CD8-positive, alpha-beta memory T cell (primary cell): Measurements from ENCODE around the gene CACNA2D2. TPM values are rescaled to one million over a fixed set of nuclear protein-coding genes. Genes with fewer than 3 reads are reported as not detected.
A peak's percentile ranks its signal among the peaks of the same experiment; 100 is the strongest.

Source experiments
- CTCF ChIA-PET: fragments of 350-600 bp; sonication (Branson Sonifier 250); formaldehyde crosslinking; loops from one replicate; lab custom pipeline; 2021; ENCODE audit warnings: antibody characterized with exemption; lab: Charles Lee
- POLR2A ChIA-PET: fragments of 350-600 bp; sonication (Branson Sonifier 250); formaldehyde crosslinking; loops from one replicate; lab custom pipeline; 2021; ENCODE audit warnings: antibody characterized with exemption; lab: Charles Lee
- DNase-seq, 5 donors: peaks; one replicate each; pipeline versions ENCODE4 v3.0.0 to v3.0.0-alpha.2; 2020 to 2022; ENCODE audit warnings: mixed read lengths in 1 of 5
- H3K27ac ChIP-seq: one replicate; pipeline ENCODE4 v1.7.0; 2013; ENCODE audit warnings: low read depth, mild to moderate bottlenecking, low read length, moderate library complexity
- H3K27me3 ChIP-seq: 2 replicates; pipeline ENCODE4 v1.7.0; 2013; ENCODE audit warnings: low read length, mild to moderate bottlenecking; ENCODE audit not compliant: insufficient read depth, poor library complexity, severe bottlenecking
- H3K36me3 ChIP-seq: 2 replicates; pipeline ENCODE4 v1.7.0; 2013; ENCODE audit warnings: mild to moderate bottlenecking, low read length, moderate library complexity; ENCODE audit not compliant: insufficient read depth
- H3K4me1 ChIP-seq: 2 replicates; pipeline ENCODE4 v1.7.0; 2013; ENCODE audit warnings: mild to moderate bottlenecking, low read length, moderate library complexity; ENCODE audit not compliant: insufficient read depth
- H3K4me3 ChIP-seq: 2 replicates; pipeline ENCODE4 v1.7.0; 2013; ENCODE audit warnings: mild to moderate bottlenecking, low read length
- H3K9me3 ChIP-seq: 2 replicates; pipeline ENCODE4 v1.7.0; 2013; ENCODE audit warnings: mild to moderate bottlenecking, low read length
- H3K27ac Mint-ChIP-seq, 8 donors: one replicate each; pipeline ENCODE4 v1.8.0; 2020 to 2021; ENCODE audit warnings: mixed read lengths in 8 of 8, mild to moderate bottlenecking in 6 of 8, inconsistent platforms in 3 of 8, moderate library complexity in 3 of 8
- H3K27me3 Mint-ChIP-seq, 2 donors: one replicate each; pipeline ENCODE4 v1.8.0; 2020 to 2021; ENCODE audit warnings: mixed read lengths in 2 of 2, mild to moderate bottlenecking in 1 of 2, moderate library complexity in 1 of 2
- H3K36me3 Mint-ChIP-seq, 3 donors: one replicate each; pipeline ENCODE4 v1.8.0; 2020 to 2021; ENCODE audit warnings: mixed read lengths in 3 of 3, inconsistent platforms in 1 of 3, mild to moderate bottlenecking in 1 of 3
- H3K4me1 Mint-ChIP-seq, 3 donors: one replicate each; pipeline ENCODE4 v1.8.0; 2020 to 2021; ENCODE audit warnings: mixed read lengths in 3 of 3, inconsistent platforms in 1 of 3, mild to moderate bottlenecking in 1 of 3
- H3K4me3 Mint-ChIP-seq, 7 donors: one replicate each; pipeline ENCODE4 v1.8.0; 2020 to 2021; ENCODE audit warnings: mixed read lengths in 7 of 7, mild to moderate bottlenecking in 6 of 7, moderate library complexity in 4 of 7, inconsistent platforms in 2 of 7
- H3K9me3 Mint-ChIP-seq, 5 donors: one replicate each; pipeline ENCODE4 v1.8.0; 2020 to 2022; ENCODE audit warnings: mixed read lengths in 5 of 5, mild to moderate bottlenecking in 3 of 5, moderate library complexity in 2 of 5, inconsistent platforms in 1 of 5
- polyA plus RNA-seq: library from polyadenylated mRNA; unstranded; fragments of 300-500 nt; fragmentation: Illumina TruSeq; gene quantifications from one replicate; pipeline ENCODE4 v1.2.3, GENCODE V29; 2021
- total RNA-seq, 2 experiments: library from RNA; stranded (reverse); gene quantifications; one replicate each; pipeline ENCODE4 v1.2.3, GENCODE V29; 2021

Gene CACNA2D2
- total and polyA plus RNA-seq, 3 experiments from 2014 or later, result 0.73 to 2.6 (median 1.1) TPM

DNA sequence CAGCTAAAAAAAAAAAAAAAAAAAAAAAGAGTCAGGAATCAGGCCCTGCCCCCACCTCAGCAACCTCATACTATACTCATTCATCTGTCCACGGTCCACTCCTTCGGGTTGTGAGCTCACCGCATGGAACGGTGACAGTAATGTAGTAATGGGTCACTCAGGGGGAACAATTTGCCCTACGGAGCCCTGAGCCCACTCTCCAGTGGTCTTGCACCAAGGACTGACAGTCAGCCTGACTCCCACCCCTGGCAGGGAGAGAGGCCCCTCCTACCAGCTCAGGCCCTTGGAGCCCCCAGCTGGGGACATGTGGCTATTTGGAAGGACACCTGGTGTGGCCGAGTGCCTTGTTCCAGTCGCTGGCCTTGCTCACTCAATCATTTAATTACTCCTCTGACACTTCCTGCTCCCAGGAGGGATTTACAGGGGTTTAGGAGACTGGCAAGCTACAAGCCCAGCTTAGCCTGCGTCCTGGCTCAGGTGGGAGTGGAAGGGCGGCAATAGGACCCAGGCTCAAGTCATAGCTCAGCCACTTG, 19.9 kb upstream of the CACNA2D2 start:
- CTCF ChIA-PET, result interaction anchor here (0.7 to 1.9 kb wide), 5 partner anchors 16 to 174 kb away, joined by 3 to 8 read pairs (median 4); no protein-coding TSS in a partner anchor

GRCh38 chr3:50521572-50521971, 18.1 kb upstream of the CACNA2D2 start:
- no peak overlapping the region for H3K4me3 Mint-ChIP-seq
- no peak overlapping the region for H3K27ac ChIP-seq
- DNase-seq, result no peak
- peaks cover 6 to 10% (median 6%) of the 10 kb centered on the region in 3 donors for H3K4me1 Mint-ChIP-seq
- H3K9me3 ChIP-seq, result no peaks in the 10 kb centered on the region
- no peaks in the 10 kb centered on the region for H3K36me3 ChIP-seq
- H3K4me3 ChIP-seq, result no peak overlapping the region
- no peak overlapping the region for H3K27ac Mint-ChIP-seq
- H3K4me1 ChIP-seq, result no peaks in the 10 kb centered on the region
- H3K27me3 ChIP-seq, result no peaks in the 10 kb centered on the region
- CTCF ChIA-PET, result interaction anchor here (1.1 to 1.5 kb wide), 3 partner anchors 51 to 93 kb away, joined by 3 to 5 read pairs (median 3); no protein-coding TSS in a partner anchor
- H3K27me3 Mint-ChIP-seq, result peaks cover 3 to 10% of the 10 kb centered on the region in 2 donors
- POLR2A ChIA-PET, result no interaction called here
- H3K9me3 Mint-ChIP-seq, result no peaks in the 10 kb centered on the region
- no peaks in the 10 kb centered on the region for H3K36me3 Mint-ChIP-seq

More for the DNA sequence above, 19.9 kb upstream of the CACNA2D2 start:
- no peak for DNase-seq
- no peaks in the 10 kb centered on the region for H3K4me1 ChIP-seq
- no peaks in the 10 kb centered on the region for H3K27me3 ChIP-seq
- POLR2A ChIA-PET, result no interaction called here
- no peaks in the 10 kb centered on the region for H3K9me3 Mint-ChIP-seq
- H3K27ac Mint-ChIP-seq, result no peak overlapping the region
- no peak overlapping the region for H3K4me3 Mint-ChIP-seq
- no peaks in the 10 kb centered on the region for H3K36me3 ChIP-seq
- no peak overlapping the region for H3K4me3 ChIP-seq
- peaks cover 6 to 15% of the 10 kb centered on the region in 2 donors for H3K27me3 Mint-ChIP-seq
- no peaks in the 10 kb centered on the region for H3K9me3 ChIP-seq
- H3K36me3 Mint-ChIP-seq, result no peaks in the 10 kb centered on the region
- H3K27ac ChIP-seq, result no peak overlapping the region
- H3K4me1 Mint-ChIP-seq, result peaks cover 5 to 10% (median 6%) of the 10 kb centered on the region in 3 donors

DNA sequence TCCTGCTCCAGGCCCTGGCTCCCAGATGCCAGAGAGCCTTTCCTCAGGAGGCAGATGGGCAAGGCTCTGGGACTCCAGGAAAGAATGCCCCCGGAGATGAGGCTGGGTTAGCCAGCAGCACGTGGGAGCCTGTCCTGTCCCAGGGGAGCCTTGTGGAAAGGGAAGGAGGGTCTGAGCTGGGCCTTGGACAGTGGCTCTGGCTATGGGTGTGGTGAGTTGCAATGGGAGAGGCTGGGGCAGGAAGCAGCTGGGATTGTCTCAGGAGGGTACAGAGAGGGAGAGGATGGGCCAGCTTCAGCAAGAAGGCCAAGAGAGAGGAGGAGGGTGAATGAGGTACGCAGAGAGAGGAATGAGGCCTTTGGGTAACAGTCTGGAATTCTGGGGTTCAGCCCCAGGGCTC, 17.4 kb upstream of the CACNA2D2 start:
- Mint-ChIP-seq H3K9me3 (no peaks in the 10 kb centered on the region), H3K27ac (peak overlapping the region in 1 of 8 donors; percentile 78), H3K4me1 (peaks cover 6 to 10% (median 10%) of the 10 kb centered on the region in 3 donors), H3K27me3 (peaks cover 3 to 10% of the 10 kb centered on the region in 2 donors), H3K4me3 (no peak overlapping the region), H3K36me3 (no peaks in the 10 kb centered on the region)
- ChIA-PET POLR2A (no interaction called here), CTCF (interaction anchor here (1.4 kb wide), 1 partner anchor 52 kb away, joined by 3 read pairs; no protein-coding TSS in a partner anchor)
- Histone ChIP-seq H3K27ac (no peak overlapping the region), H3K36me3 (no peaks in the 10 kb centered on the region), H3K4me1 (no peaks in the 10 kb centered on the region), H3K4me3 (no peak overlapping the region), H3K9me3 (no peaks in the 10 kb centered on the region), H3K27me3 (no peaks in the 10 kb centered on the region)
- DNase-seq, result no peak

DNA sequence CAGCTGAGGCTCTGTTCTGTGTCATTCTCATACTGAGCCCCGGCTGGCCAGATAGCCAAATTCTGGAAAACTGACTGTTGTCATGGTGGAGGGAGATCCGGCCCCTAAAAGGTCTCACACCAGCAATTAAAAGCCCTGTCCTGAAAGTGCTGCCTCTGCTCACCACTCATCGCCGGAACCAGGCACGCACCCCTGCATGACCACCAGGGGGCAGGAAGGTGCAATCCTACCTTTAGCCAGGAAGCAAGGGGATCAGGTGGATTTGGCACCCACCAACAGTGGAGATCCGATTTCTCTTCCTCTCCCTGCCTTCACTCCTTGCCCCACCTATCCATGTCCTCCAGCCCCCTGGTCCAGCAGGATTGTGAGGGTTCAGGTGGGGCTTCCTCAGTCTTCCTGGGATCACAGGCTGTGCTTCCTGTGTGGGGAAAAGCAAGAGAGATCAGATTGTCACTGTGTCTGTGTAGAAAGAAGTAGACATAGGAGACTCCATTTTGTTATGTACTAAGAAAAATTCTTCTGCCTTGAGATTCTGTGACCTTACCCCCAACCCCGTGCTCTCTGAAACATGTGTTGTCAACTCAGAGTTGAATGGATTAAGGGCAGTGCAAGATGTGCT, 16.1 kb upstream of the CACNA2D2 start:
- H3K4me1 ChIP-seq, result no peaks in the 10 kb centered on the region
- no peak overlapping the region for H3K27ac ChIP-seq
- no peaks in the 10 kb centered on the region for H3K36me3 ChIP-seq
- H3K27ac Mint-ChIP-seq, result peak overlapping the region in 1 of 8 donors; percentile 51
- POLR2A ChIA-PET, result no interaction called here
- no peaks in the 10 kb centered on the region for H3K27me3 ChIP-seq
- no peaks in the 10 kb centered on the region for H3K36me3 Mint-ChIP-seq
- H3K9me3 Mint-ChIP-seq, result no peaks in the 10 kb centered on the region
- peaks cover 3 to 11% of the 10 kb centered on the region in 2 donors for H3K27me3 Mint-ChIP-seq
- CTCF ChIA-PET, result interaction anchor here (1.1 to 1.3 kb wide), 3 partner anchors 30 to 163 kb away, joined by 3 to 6 read pairs (median 3); no protein-coding TSS in a partner anchor
- peaks cover 6 to 14% (median 10%) of the 10 kb centered on the region in 3 donors for H3K4me1 Mint-ChIP-seq
- H3K4me3 Mint-ChIP-seq, result no peak overlapping the region
- DNase-seq, result peak; percentile 55 to 77 (median 63)
- H3K9me3 ChIP-seq, result no peaks in the 10 kb centered on the region
- no peak overlapping the region for H3K4me3 ChIP-seq

DNA sequence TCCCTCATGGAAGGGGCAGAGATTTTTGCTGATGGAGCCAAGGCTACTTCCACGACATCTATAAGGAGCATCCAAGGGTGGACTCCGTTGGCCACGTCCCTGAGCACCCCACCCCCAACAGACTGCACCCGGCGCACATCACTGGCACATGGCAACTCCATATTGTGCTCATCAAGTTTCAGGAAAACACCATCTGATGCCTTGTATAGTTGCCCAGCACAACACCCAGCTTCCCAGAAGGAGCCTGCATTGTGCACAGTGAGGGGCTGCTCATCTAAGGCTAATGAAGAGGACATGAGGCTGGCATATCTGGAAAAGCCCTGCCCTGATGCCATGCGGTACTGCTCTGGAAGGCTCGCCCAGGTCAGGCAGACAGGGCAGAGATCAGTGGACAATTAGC, 15.0 kb upstream of the CACNA2D2 start:
- no peaks in the 10 kb centered on the region for H3K9me3 Mint-ChIP-seq
- H3K27me3 Mint-ChIP-seq, result peaks cover 3 to 12% of the 10 kb centered on the region in 2 donors
- peak overlapping the region in 1 of 8 donors; percentile 78 for H3K27ac Mint-ChIP-seq
- H3K36me3 ChIP-seq, result no peaks in the 10 kb centered on the region
- CTCF ChIA-PET, result interaction anchor here (0.9 to 1.3 kb wide), 5 partner anchors 24 to 168 kb away, joined by 3 to 6 read pairs (median 3); partner anchors contain the start of genes CYB561D2 and NPRL2
- no peak overlapping the region for H3K4me3 ChIP-seq
- POLR2A ChIA-PET, result interaction anchor here (0.6 to 1.1 kb wide), 2 partner anchors 16 to 70 kb away, joined by 3 to 5 read pairs; no protein-coding TSS in a partner anchor
- no peak overlapping the region for H3K4me3 Mint-ChIP-seq
- H3K4me1 ChIP-seq, result no peaks in the 10 kb centered on the region
- no peak overlapping the region for H3K27ac ChIP-seq
- H3K36me3 Mint-ChIP-seq, result no peaks in the 10 kb centered on the region
- peaks cover 6 to 14% (median 10%) of the 10 kb centered on the region in 3 donors for H3K4me1 Mint-ChIP-seq
- no peak for DNase-seq
- no peaks in the 10 kb centered on the region for H3K9me3 ChIP-seq
- no peaks in the 10 kb centered on the region for H3K27me3 ChIP-seq

GRCh38 chr3:50517721-50518206, 14.3 kb upstream of the CACNA2D2 start:
- POLR2A ChIA-PET, result interaction anchor here (0.6 to 1.1 kb wide), 2 partner anchors 16 to 70 kb away, joined by 3 to 5 read pairs; no protein-coding TSS in a partner anchor
- Mint-ChIP-seq H3K36me3 (no peaks in the 10 kb centered on the region), H3K9me3 (no peaks in the 10 kb centered on the region), H3K4me1 (peaks cover 6 to 14% (median 10%) of the 10 kb centered on the region in 3 donors), H3K27me3 (peaks cover 3 to 11% of the 10 kb centered on the region in 2 donors), H3K4me3 (no peak overlapping the region), H3K27ac (no peak overlapping the region)
- Histone ChIP-seq H3K36me3 (no peaks in the 10 kb centered on the region), H3K4me3 (no peak overlapping the region), H3K9me3 (no peaks in the 10 kb centered on the region), H3K27ac (no peak overlapping the region), H3K27me3 (no peaks in the 10 kb centered on the region), H3K4me1 (no peaks in the 10 kb centered on the region)
- CTCF ChIA-PET, result interaction anchor here (1.3 to 2.3 kb wide), 3 partner anchors 24 to 161 kb away, joined by 3 to 9 read pairs (median 4); no protein-coding TSS in a partner anchor
- DNase-seq, result no peak

- Mint-ChIP-seq H3K9me3 (no peaks in the 10 kb centered on the region), H3K4me3 (no peak overlapping the region), H3K27ac (no peak overlapping the region), H3K27me3 (peaks cover 3 to 10% of the 10 kb centered on the region in 2 donors), H3K4me1 (peaks cover 6 to 14% (median 10%) of the 10 kb centered on the region in 3 donors), H3K36me3 (no peaks in the 10 kb centered on the region)
- no peaks in the 10 kb centered on the region for H3K9me3 ChIP-seq
- POLR2A ChIA-PET, result no interaction called here
- H3K4me1 ChIP-seq, result no peaks in the 10 kb centered on the region
- H3K27ac ChIP-seq, result no peak overlapping the region
- DNase-seq, result no peak
- no peaks in the 10 kb centered on the region for H3K27me3 ChIP-seq
- CTCF ChIA-PET, result interaction anchor here (1.1 to 2.3 kb wide), 3 partner anchors 13 to 99 kb away, joined by 3 to 9 read pairs (median 4); partner anchors contain the start of gene CACNA2D2
- no peak overlapping the region for H3K4me3 ChIP-seq
- no peaks in the 10 kb centered on the region for H3K36me3 ChIP-seq
Measured at GRCh38 chr3:50516440-50516871, 13.0 kb upstream of the CACNA2D2 start.
